Trophoblast cell (in vitro differentiated cells and primary cell): Measurements from ENCODE around the gene RELT.

ENCODE experiments used
- DNase-seq, 2 donors: peaks; one replicate each; pipeline ENCODE4 v3.0.0-alpha.2; 2016
- H2AFZ ChIP-seq: 2 replicates; pipeline ENCODE4 v1.6.1; 2013; ENCODE audit warnings: low read length, moderate library complexity, mild to moderate bottlenecking; ENCODE audit not compliant: insufficient read depth, poor library complexity
- H2AK5ac ChIP-seq: 2 replicates; pipeline ENCODE4 v1.6.1; 2013; ENCODE audit warnings: mild to moderate bottlenecking, low read length
- H2BK120ac ChIP-seq: 2 replicates; pipeline ENCODE4 v1.6.1; 2013; ENCODE audit warnings: low read length, mild to moderate bottlenecking, moderate library complexity; ENCODE audit not compliant: insufficient read depth, poor library complexity
- H2BK12ac ChIP-seq: 2 replicates; pipeline ENCODE4 v1.6.1; 2013; ENCODE audit warnings: mild to moderate bottlenecking, low read length, moderate library complexity
- H2BK5ac ChIP-seq: 2 replicates; pipeline ENCODE4 v1.6.1; 2013; ENCODE audit warnings: low read length, low read depth, moderate library complexity, mild to moderate bottlenecking; ENCODE audit not compliant: poor library complexity
- H3K14ac ChIP-seq: 2 replicates; pipeline ENCODE4 v1.6.1; 2013; ENCODE audit warnings: mild to moderate bottlenecking, low read length
- H3K18ac ChIP-seq: 2 replicates; pipeline ENCODE4 v1.6.1; 2013; ENCODE audit warnings: mild to moderate bottlenecking, low read length
- H3K23ac ChIP-seq: 2 replicates; pipeline ENCODE4 v1.6.1; 2013; ENCODE audit warnings: low read length
- H3K27ac ChIP-seq: 2 replicates; pipeline ENCODE4 v1.5.1; 2013; ENCODE audit warnings: low read depth, mild to moderate bottlenecking, inconsistent platforms, low read length, moderate library complexity
- H3K27me3 ChIP-seq: 2 replicates; pipeline ENCODE4 v1.6.1; 2013; ENCODE audit warnings: inconsistent platforms, mild to moderate bottlenecking, low read length, moderate library complexity; ENCODE audit not compliant: insufficient read depth
- H3K36me3 ChIP-seq, 2 experiments: 1 replicate in 1 of 2; 2 replicates in 1 of 2; pipeline ENCODE4 v1.6.1; 2013; ENCODE audit warnings: low read length in 2 of 2, mild to moderate bottlenecking in 2 of 2, moderate library complexity in 1 of 2; ENCODE audit not compliant: insufficient read depth in 2 of 2, control insufficient read depth in 1 of 2
- H3K4ac ChIP-seq: 2 replicates; pipeline ENCODE4 v1.6.1; 2013; ENCODE audit warnings: low read depth, mild to moderate bottlenecking, low read length, moderate library complexity
- H3K4me1 ChIP-seq, 2 experiments: 1 replicate in 1 of 2; 2 replicates in 1 of 2; pipeline ENCODE4 v1.6.1; 2013; ENCODE audit warnings: low read length in 2 of 2, mild to moderate bottlenecking in 2 of 2, moderate library complexity in 1 of 2; ENCODE audit not compliant: insufficient read depth in 2 of 2, control insufficient read depth in 1 of 2
- H3K4me2 ChIP-seq: 2 replicates; pipeline ENCODE4 v1.6.1; 2013; ENCODE audit warnings: inconsistent platforms, mild to moderate bottlenecking, low read length, moderate library complexity
- H3K4me3 ChIP-seq: 2 replicates; pipeline ENCODE4 v1.5.1; 2013; ENCODE audit warnings: mild to moderate bottlenecking, low read depth, low read length, inconsistent platforms
- H3K79me1 ChIP-seq: one replicate; pipeline ENCODE4 v1.6.1; 2013; ENCODE audit warnings: low read length
- H3K79me2 ChIP-seq: 2 replicates; pipeline ENCODE4 v1.6.1; 2013; ENCODE audit warnings: low read length, mild to moderate bottlenecking; ENCODE audit not compliant: control insufficient read depth, insufficient read depth, poor library complexity
- H3K9ac ChIP-seq: 2 replicates; pipeline ENCODE4 v1.6.1; 2013; ENCODE audit warnings: mild to moderate bottlenecking, low read length
- H3K9me3 ChIP-seq: 2 replicates; pipeline ENCODE4 v1.6.1; 2013; ENCODE audit warnings: low read depth, mild to moderate bottlenecking, control low read depth, inconsistent platforms, low read length; ENCODE audit not compliant: insufficient read depth
- H4K12ac ChIP-seq: 2 replicates; pipeline ENCODE4 v1.6.1; 2013; ENCODE audit warnings: low read depth, mild to moderate bottlenecking, low read length, moderate library complexity
- H4K8ac ChIP-seq: 2 replicates; pipeline ENCODE4 v1.6.1; 2013; ENCODE audit warnings: low read depth, mild to moderate bottlenecking, low read length, moderate library complexity
- H4K91ac ChIP-seq: one replicate; pipeline ENCODE4 v1.6.1; 2013; ENCODE audit warnings: low read depth, mild to moderate bottlenecking, low read length, moderate library complexity
- WGBS: extraction: QIAGEN DNeasy Blood & Tissue Kit; methylation state at CpG from one replicate; pipeline ENCODE4 v1.1.7; 2013; ENCODE audit warnings: missing lambda C conversion rate; ENCODE audit not compliant: insufficient read length, insufficient coverage; ENCODE audit errors: extremely low coverage; 5-methylcytosine and 5-hydroxymethylcytosine counted together

The RELT gene

DNA sequence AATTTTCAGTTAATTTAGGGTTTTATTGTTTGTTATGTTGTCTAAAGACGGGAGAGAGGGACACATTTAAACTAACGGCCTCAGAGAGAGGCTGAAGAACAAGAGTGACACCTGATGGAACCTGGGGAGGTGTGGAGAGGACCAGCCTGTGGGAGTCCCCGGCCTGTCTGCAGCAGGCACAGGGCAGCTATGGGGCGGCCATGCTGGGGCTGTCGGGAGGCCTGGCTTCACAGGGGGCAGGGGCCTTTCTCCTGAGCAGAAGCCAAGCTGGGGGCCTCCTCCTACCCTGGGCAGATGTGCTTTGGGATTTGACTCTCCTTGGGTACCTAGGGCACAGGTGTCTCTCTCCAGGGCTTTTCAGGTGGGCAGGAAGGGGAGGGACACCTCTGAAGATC lies 21.9 kb downstream of the RELT start:
- peaks cover 21 to 32% of the 10 kb centered on the region in 2 experiments for H3K36me3 ChIP-seq
- no peak overlapping the region for H2AK5ac ChIP-seq
- H3K4me3 ChIP-seq: no peak overlapping the region
- no peak overlapping the region for H3K4me2 ChIP-seq
- peaks cover 4 to 14% of the 10 kb centered on the region in 2 experiments for H3K4me1 ChIP-seq
- H4K12ac ChIP-seq: no peak overlapping the region
- H4K8ac ChIP-seq: no peak overlapping the region
- H2BK120ac ChIP-seq: no peak overlapping the region
- WGBS: no CpG with 5 or more reads among the region's 5 CpGs
- peaks cover 2% of the 10 kb centered on the region for H3K79me2 ChIP-seq
- no peak overlapping the region for H2AFZ ChIP-seq
- H3K79me1 ChIP-seq: peaks cover 6% of the 10 kb centered on the region
- no peak overlapping the region for H3K14ac ChIP-seq
- no peak overlapping the region for H3K27ac ChIP-seq
- no peaks in the 10 kb centered on the region for H3K27me3 ChIP-seq
- no peak overlapping the region for H3K9ac ChIP-seq
- no peak overlapping the region for H3K18ac ChIP-seq
- peaks cover 5% of the 10 kb centered on the region for H3K9me3 ChIP-seq
- H2BK12ac ChIP-seq: no peak overlapping the region
- no peak for DNase-seq
- H2BK5ac ChIP-seq: no peak overlapping the region
- no peak overlapping the region for H4K91ac ChIP-seq
- H3K4ac ChIP-seq: no peak overlapping the region
- H3K23ac ChIP-seq: no peak overlapping the region

DNA sequence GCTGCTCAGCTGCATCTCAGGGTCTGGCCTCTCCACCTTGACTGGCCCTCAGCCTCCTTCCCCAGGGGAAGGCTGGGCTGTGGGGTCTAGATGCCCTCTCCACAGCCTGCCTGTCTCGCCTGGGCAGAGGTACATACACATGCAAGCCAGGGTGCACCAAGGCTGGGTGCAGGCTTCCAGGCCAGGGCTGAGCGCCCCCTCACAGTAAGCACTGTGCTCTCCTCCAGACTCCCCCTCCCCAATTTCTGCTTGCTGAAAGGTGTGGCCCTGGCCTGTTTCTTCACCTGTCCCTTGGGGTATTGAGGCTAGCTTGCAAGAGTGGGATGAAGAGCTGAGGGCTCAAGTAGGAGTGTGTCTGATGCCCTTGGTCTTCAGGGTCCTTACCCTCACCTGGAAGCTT lies 22.5 kb downstream of the RELT start:
- no peak overlapping the region for H2BK12ac ChIP-seq

DNA sequence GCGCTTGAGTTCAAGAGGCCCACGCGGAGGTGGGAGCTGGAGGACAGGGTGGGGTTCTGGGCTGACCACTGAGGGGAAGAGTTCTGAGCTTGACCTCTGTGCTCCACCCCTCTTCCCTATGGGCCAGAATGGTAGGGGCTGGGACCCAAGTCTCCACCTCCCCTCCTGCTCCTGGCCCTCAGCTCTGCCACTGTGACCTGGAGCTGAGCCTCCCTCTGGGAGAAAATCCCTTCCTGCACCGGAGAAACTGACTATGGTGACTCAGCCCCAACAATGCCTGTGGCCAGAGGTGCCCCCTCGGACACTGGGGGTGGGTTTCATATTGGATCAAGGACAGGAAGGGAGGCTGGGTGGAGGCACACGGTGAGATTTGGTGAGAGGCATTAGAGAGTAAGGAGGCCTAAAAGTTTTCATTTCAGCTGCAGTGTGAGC lies 23.0 kb downstream of the RELT start:
- Histone ChIP-seq H3K4me3 (no peak overlapping the region), H2AK5ac (no peak overlapping the region), H3K9me3 (peaks cover 3% of the 10 kb centered on the region), H3K23ac (no peak overlapping the region), H3K79me1 (peaks cover 6% of the 10 kb centered on the region), H2BK5ac (no peak overlapping the region), H4K12ac (peak overlapping the region; percentile 15), H2BK120ac (peak overlapping the region; percentile 19), H4K91ac (peak overlapping the region; percentile 31), H3K27me3 (no peaks in the 10 kb centered on the region), H3K79me2 (peaks cover 2% of the 10 kb centered on the region), H3K4me1 (peaks cover 4 to 14% of the 10 kb centered on the region in 2 experiments), H2BK12ac (no peak overlapping the region), H3K9ac (no peak overlapping the region), H3K4ac (no peak overlapping the region), H3K27ac (no peak overlapping the region), H3K14ac (no peak overlapping the region), H3K18ac (peak overlapping the region; percentile 12), H3K36me3 (peaks cover 17 to 30% of the 10 kb centered on the region in 2 experiments), H4K8ac (peak overlapping the region; percentile 19), H2AFZ (no peak overlapping the region), H3K4me2 (no peak overlapping the region)
- no CpG with 5 or more reads among the region's 6 CpGs for WGBS
- DNase-seq: no peak

More for the DNA sequence above, 22.5 kb downstream of the RELT start:
- H3K9ac ChIP-seq: no peak overlapping the region
- H2AK5ac ChIP-seq: no peak overlapping the region
- H4K8ac ChIP-seq: no peak overlapping the region
- no peak overlapping the region for H3K4me2 ChIP-seq
- H3K14ac ChIP-seq: no peak overlapping the region
- peaks cover 4 to 14% of the 10 kb centered on the region in 2 experiments for H3K4me1 ChIP-seq
- WGBS: no CpG with 5 or more reads among the region's 2 CpGs
- peaks cover 6% of the 10 kb centered on the region for H3K79me1 ChIP-seq
- H3K27ac ChIP-seq: no peak overlapping the region
- peak overlapping the region; percentile 12 for H3K18ac ChIP-seq
- H3K9me3 ChIP-seq: peaks cover 5% of the 10 kb centered on the region
- H2AFZ ChIP-seq: no peak overlapping the region
- H2BK5ac ChIP-seq: no peak overlapping the region
- no peaks in the 10 kb centered on the region for H3K27me3 ChIP-seq
- H3K4ac ChIP-seq: no peak overlapping the region
- H2BK120ac ChIP-seq: no peak overlapping the region
- DNase-seq: no peak
- peaks cover 20 to 33% of the 10 kb centered on the region in 2 experiments for H3K36me3 ChIP-seq
- no peak overlapping the region for H3K4me3 ChIP-seq
- peaks cover 2% of the 10 kb centered on the region for H3K79me2 ChIP-seq
- no peak overlapping the region for H4K91ac ChIP-seq
- H3K23ac ChIP-seq: no peak overlapping the region
- H4K12ac ChIP-seq: no peak overlapping the region

DNA sequence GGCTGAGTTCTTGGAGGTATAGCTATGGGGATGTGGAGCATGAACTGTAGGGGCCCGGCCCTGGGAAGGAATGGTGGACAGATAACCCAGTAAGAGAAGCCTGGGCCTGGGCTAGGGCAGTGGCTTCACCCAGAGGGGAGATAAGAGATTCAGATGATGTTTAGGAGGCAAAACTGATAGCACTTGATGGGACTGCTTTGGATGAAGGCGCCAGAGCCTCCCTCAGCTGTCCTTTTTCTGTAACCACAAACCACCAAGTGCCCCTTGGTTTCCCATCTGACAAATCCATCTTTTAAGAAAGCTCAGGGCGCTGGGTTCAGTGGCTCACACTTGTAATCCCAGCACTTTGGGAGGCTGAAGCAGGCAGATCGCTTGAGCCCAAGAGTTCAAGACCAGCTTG lies 23.4 kb downstream of the RELT start:
- Histone ChIP-seq H2BK12ac (no peak overlapping the region), H3K79me2 (peaks cover 2% of the 10 kb centered on the region), H3K4me3 (no peak overlapping the region), H2AK5ac (no peak overlapping the region), H2AFZ (no peak overlapping the region), H3K9ac (no peak overlapping the region), H2BK120ac (no peak overlapping the region), H3K36me3 (peaks cover 14 to 25% of the 10 kb centered on the region in 2 experiments), H3K9me3 (peaks cover 3% of the 10 kb centered on the region), H3K4me2 (no peak overlapping the region), H3K27me3 (no peaks in the 10 kb centered on the region), H2BK5ac (no peak overlapping the region), H4K12ac (no peak overlapping the region), H3K79me1 (peaks cover 6% of the 10 kb centered on the region), H4K91ac (no peak overlapping the region), H3K4me1 (peaks cover 4 to 14% of the 10 kb centered on the region in 2 experiments), H3K23ac (no peak overlapping the region), H3K14ac (no peak overlapping the region), H3K27ac (no peak overlapping the region), H4K8ac (no peak overlapping the region), H3K18ac (no peak overlapping the region), H3K4ac (no peak overlapping the region)
- no peak for DNase-seq
- no CpG with 5 or more reads among the region's 4 CpGs for WGBS
